Mesenchymal stem cell (in vitro differentiated cells and primary cell): ENCODE measurements around the gene TYSND1.
A peak's percentile ranks its signal among the peaks of the same experiment; 100 is the strongest.

Source experiments
- DNase-seq: peaks from one replicate; pipeline ENCODE4 v3.0.0-alpha.2; 2013
- H2AFZ ChIP-seq: one replicate; pipeline ENCODE4 v1.6.1; 2013; ENCODE audit warnings: low read depth, mild to moderate bottlenecking, control low read depth, inconsistent platforms, low read length, moderate library complexity
- H2AK5ac ChIP-seq: 2 replicates; pipeline ENCODE4 v1.6.1; 2013; ENCODE audit warnings: low read length, moderate library complexity, mild to moderate bottlenecking, inconsistent platforms; ENCODE audit not compliant: severe bottlenecking
- H2BK120ac ChIP-seq: one replicate; pipeline ENCODE4 v1.6.1; 2013; ENCODE audit warnings: low read depth, mild to moderate bottlenecking, inconsistent platforms, low read length, moderate library complexity
- H2BK12ac ChIP-seq, 2 experiments: one replicate each; pipeline ENCODE4 v1.6.1; 2013; ENCODE audit warnings: inconsistent platforms in 2 of 2, low read length in 2 of 2, mild to moderate bottlenecking in 2 of 2, moderate library complexity in 2 of 2, control low read depth in 1 of 2
- H2BK15ac ChIP-seq: one replicate; pipeline ENCODE4 v1.6.1; 2013; ENCODE audit warnings: mild to moderate bottlenecking, low read depth, inconsistent platforms; ENCODE audit not compliant: poor library complexity, severe bottlenecking
- H2BK5ac ChIP-seq: 2 replicates; pipeline ENCODE4 v1.6.1; 2013; ENCODE audit warnings: low read depth, mild to moderate bottlenecking, low read length, control low read depth, inconsistent platforms; ENCODE audit not compliant: poor library complexity, severe bottlenecking
- H3K14ac ChIP-seq, 2 experiments: one replicate each; pipeline ENCODE4 v1.6.1; 2013; ENCODE audit warnings: inconsistent platforms in 2 of 2, low read length in 2 of 2, control low read depth in 1 of 2, mild to moderate bottlenecking in 1 of 2, moderate library complexity in 1 of 2
- H3K18ac ChIP-seq, 2 experiments: one replicate each; pipeline ENCODE4 v1.6.1; 2013; ENCODE audit warnings: inconsistent platforms in 2 of 2, low read length in 2 of 2, control low read depth in 1 of 2, low read depth in 1 of 2, mild to moderate bottlenecking in 1 of 2
- H3K23ac ChIP-seq, 2 experiments: one replicate each; pipeline ENCODE4 v1.6.1; 2013; ENCODE audit warnings: inconsistent platforms in 2 of 2, low read length in 2 of 2, mild to moderate bottlenecking in 2 of 2, moderate library complexity in 2 of 2, control low read depth in 1 of 2
- H3K27ac ChIP-seq: 2 replicates; pipeline ENCODE4 v1.5.1; 2013; ENCODE audit warnings: mild to moderate bottlenecking, moderate library complexity, low read length, control low read depth, inconsistent platforms; ENCODE audit not compliant: poor library complexity, severe bottlenecking
- H3K27me3 ChIP-seq, 2 experiments: 2 replicates each; pipeline versions ENCODE4 v1.6.1 to v1.7.0; 2013; ENCODE audit warnings: low read length in 2 of 2, mild to moderate bottlenecking in 2 of 2, moderate library complexity in 2 of 2, control low read depth in 1 of 2, inconsistent platforms in 1 of 2; ENCODE audit not compliant: control insufficient read depth in 1 of 2, insufficient read depth in 1 of 2
- H3K36me3 ChIP-seq, 2 experiments: 2 replicates each; pipeline versions ENCODE4 v1.6.1 to v1.7.0; 2013; ENCODE audit warnings: low read length in 2 of 2, control low read depth in 1 of 2, inconsistent platforms in 1 of 2, low read depth in 1 of 2, mild to moderate bottlenecking in 1 of 2; ENCODE audit not compliant: insufficient read depth in 2 of 2, control insufficient read depth in 1 of 2
- H3K4ac ChIP-seq, 2 experiments: one replicate each; pipeline ENCODE4 v1.6.1; 2013; ENCODE audit warnings: inconsistent platforms in 2 of 2, low read length in 2 of 2, mild to moderate bottlenecking in 2 of 2, moderate library complexity in 2 of 2, control low read depth in 1 of 2, low read depth in 1 of 2
- H3K4me1 ChIP-seq: 2 replicates; pipeline ENCODE4 v1.6.1; 2013; ENCODE audit warnings: low read depth, low read length, control low read depth; ENCODE audit not compliant: control insufficient read depth, insufficient read depth
- H3K4me2 ChIP-seq: 2 replicates; pipeline ENCODE4 v1.6.1; 2013; ENCODE audit warnings: low read length, mild to moderate bottlenecking, inconsistent platforms; ENCODE audit not compliant: poor library complexity, severe bottlenecking
- H3K4me3 ChIP-seq, 2 experiments: 2 replicates each; pipeline versions ENCODE4 v1.5.1 to v1.7.0; 2013; ENCODE audit warnings: low read length in 2 of 2, mild to moderate bottlenecking in 2 of 2, control low read depth in 1 of 2, low read depth in 1 of 2; ENCODE audit not compliant: insufficient read depth in 1 of 2
- H3K79me1 ChIP-seq: replicated peaks from 2 replicates; pipeline ENCODE4 v1.6.1; 2013; ENCODE audit warnings: mild to moderate bottlenecking, control low read depth, low read length, inconsistent platforms; ENCODE audit not compliant: poor library complexity, severe bottlenecking
- H3K9ac ChIP-seq: 2 replicates; pipeline ENCODE4 v1.7.0; 2013; ENCODE audit warnings: mild to moderate bottlenecking, low read length, moderate library complexity
- H3K9me3 ChIP-seq: 2 replicates; pipeline ENCODE4 v1.7.0; 2013; ENCODE audit warnings: mild to moderate bottlenecking, low read length; ENCODE audit not compliant: control insufficient read depth
- H4K8ac ChIP-seq: one replicate; pipeline ENCODE4 v1.6.1; 2013; ENCODE audit warnings: inconsistent platforms, mild to moderate bottlenecking, low read length, moderate library complexity
- H4K91ac ChIP-seq: one replicate; pipeline ENCODE4 v1.6.1; 2013; ENCODE audit warnings: mild to moderate bottlenecking, low read length, inconsistent platforms
- WGBS: methylation state at CpG from one replicate; pipeline ENCODE4 v1.1.7; 2013; ENCODE audit warnings: mixed read lengths; 5-methylcytosine and 5-hydroxymethylcytosine counted together

The TYSND1 gene

GRCh38 chr10:70090951-70091350 is 55.5 kb downstream of the TYSND1 start:
- H3K9me3 ChIP-seq: no peaks in the 10 kb centered on the region
- no peak overlapping the region for H2AK5ac ChIP-seq
- no peaks in the 10 kb centered on the region for H3K27me3 ChIP-seq
- peaks cover 3% of the 10 kb centered on the region for H3K79me1 ChIP-seq
- no peak overlapping the region for H3K23ac ChIP-seq
- H4K91ac ChIP-seq: no peak overlapping the region
- peak overlapping the region; percentile 90 for H3K27ac ChIP-seq
- no peak overlapping the region for H3K9ac ChIP-seq
- H3K18ac ChIP-seq: no peak overlapping the region
- no peak overlapping the region for H4K8ac ChIP-seq
- H3K4me2 ChIP-seq: no peak overlapping the region
- H3K36me3 ChIP-seq: peaks cover 24 to 34% of the 10 kb centered on the region in 2 experiments
- DNase-seq: no peak
- WGBS: 98% methylated on average over 5 of the region's 5 CpGs
- no peak overlapping the region for H2BK120ac ChIP-seq
- no peak overlapping the region for H3K14ac ChIP-seq
- no peak overlapping the region for H2AFZ ChIP-seq
- peaks cover 23% of the 10 kb centered on the region for H3K4me1 ChIP-seq
- H2BK12ac ChIP-seq: no peak overlapping the region
- no peak overlapping the region for H3K4me3 ChIP-seq
- H2BK5ac ChIP-seq: no peak overlapping the region
- no peak overlapping the region for H3K4ac ChIP-seq
- no peak overlapping the region for H2BK15ac ChIP-seq

- Histone ChIP-seq H3K4me2 (no peak overlapping the region), H3K4ac (no peak overlapping the region), H3K23ac (no peak overlapping the region), H2BK5ac (peak overlapping the region; percentile 25), H2AK5ac (peak overlapping the region; percentile 95), H3K27ac (peak overlapping the region; percentile 64), H3K36me3 (peaks cover 18 to 28% of the 10 kb centered on the region in 2 experiments), H3K18ac (no peak overlapping the region), H3K4me1 (peaks cover 26% of the 10 kb centered on the region), H4K8ac (no peak overlapping the region), H2AFZ (no peak overlapping the region), H3K9ac (no peak overlapping the region), H3K9me3 (no peaks in the 10 kb centered on the region), H2BK15ac (no peak overlapping the region), H4K91ac (no peak overlapping the region), H3K14ac (no peak overlapping the region), H3K27me3 (no peaks in the 10 kb centered on the region), H3K79me1 (peaks cover 5% of the 10 kb centered on the region), H3K4me3 (no peak overlapping the region), H2BK12ac (no peak overlapping the region), H2BK120ac (no peak overlapping the region)
- DNase-seq: no peak
- 96% methylated on average over 8 of the region's 8 CpGs for WGBS
These were observed 56.5 kb downstream of the TYSND1 start for GRCh38 chr10:70090013-70090412.

- DNase-seq: no peak
- H3K36me3 ChIP-seq: peaks cover 13 to 18% of the 10 kb centered on the region in 2 experiments
- H3K27me3 ChIP-seq: no peaks in the 10 kb centered on the region
- peaks cover 6% of the 10 kb centered on the region for H3K79me1 ChIP-seq
- no peaks in the 10 kb centered on the region for H3K9me3 ChIP-seq
- H3K23ac ChIP-seq: no peak overlapping the region
- no peak overlapping the region for H3K4ac ChIP-seq
- peak overlapping the region; percentile 25 for H2AK5ac ChIP-seq
- no peak overlapping the region for H2BK15ac ChIP-seq
- H2AFZ ChIP-seq: no peak overlapping the region
- no peak overlapping the region for H3K27ac ChIP-seq
- H3K4me1 ChIP-seq: peaks cover 26% of the 10 kb centered on the region
- H3K14ac ChIP-seq: no peak overlapping the region
- no peak overlapping the region for H3K4me2 ChIP-seq
- WGBS: 96% methylated on average over 2 of the region's 3 CpGs
- no peak overlapping the region for H3K4me3 ChIP-seq
- H3K9ac ChIP-seq: no peak overlapping the region
- H2BK5ac ChIP-seq: no peak overlapping the region
- H2BK12ac ChIP-seq: no peak overlapping the region
- H4K91ac ChIP-seq: no peak overlapping the region
- H4K8ac ChIP-seq: no peak overlapping the region
- H3K18ac ChIP-seq: no peak overlapping the region
- no peak overlapping the region for H2BK120ac ChIP-seq
These were observed 58.2 kb downstream of the TYSND1 start for GRCh38 chr10:70088308-70088698.
